BJ (cell line): ENCODE data around the gene TPD52L2. TPM values are rescaled to one million over a fixed set of nuclear protein-coding genes. Genes with fewer than 3 reads are reported as not detected.

Source experiments
- CTCF ChIA-PET: fragments of 350-600 bp; formaldehyde crosslinking; extraction: SDS; loops from one replicate; lab custom pipeline; 2021; ENCODE audit warnings: antibody characterized with exemption, inconsistent platforms; lab: Yijun Ruan, JAX
- POLR2A ChIA-PET: fragments of 300-600 bp; sonication (Branson Sonifier 250); formaldehyde crosslinking; extraction: SDS; loops from one replicate; lab custom pipeline; 2021; ENCODE audit warnings: antibody characterized with exemption; lab: Charles Lee
- DNase-seq: peaks from one replicate; pipeline ENCODE4 v3.0.0-alpha.2; 2011; ENCODE audit warnings: low read depth
- H3K27me3 ChIP-seq: 2 replicates; pipeline ENCODE4 v1.6.0; 2011; ENCODE audit warnings: low read length; ENCODE audit not compliant: control insufficient read depth, insufficient read depth
- H3K36me3 ChIP-seq: 2 replicates; pipeline ENCODE4 v1.5.1; 2011; ENCODE audit warnings: low read length; ENCODE audit not compliant: control insufficient read depth, insufficient read depth
- H3K4me3 ChIP-seq: 2 replicates; pipeline ENCODE4 v1.5.1; 2011; ENCODE audit warnings: low read depth, mild to moderate bottlenecking, control low read depth, low read length
- polyA plus RNA-seq: library from polyadenylated mRNA; depleted of rRNA; stranded (reverse); fragments of >200 nt; gene quantifications from 2 replicates; pipeline ENCODE4 v1.2.3, GENCODE V29; 2011
- TF ChIP-seq, protein P1 (sequence below): IDR thresholded peaks from 2 replicates; pipeline ENCODE4 v1.5.1; 2011; ENCODE audit warnings: low read depth, mild to moderate bottlenecking, control low read depth, inconsistent platforms, low read length, moderate library complexity; ENCODE audit not compliant: insufficient read depth

TPD52L2 gene
- polyA plus RNA-seq, 1 experiment = 288 TPM

DNA sequence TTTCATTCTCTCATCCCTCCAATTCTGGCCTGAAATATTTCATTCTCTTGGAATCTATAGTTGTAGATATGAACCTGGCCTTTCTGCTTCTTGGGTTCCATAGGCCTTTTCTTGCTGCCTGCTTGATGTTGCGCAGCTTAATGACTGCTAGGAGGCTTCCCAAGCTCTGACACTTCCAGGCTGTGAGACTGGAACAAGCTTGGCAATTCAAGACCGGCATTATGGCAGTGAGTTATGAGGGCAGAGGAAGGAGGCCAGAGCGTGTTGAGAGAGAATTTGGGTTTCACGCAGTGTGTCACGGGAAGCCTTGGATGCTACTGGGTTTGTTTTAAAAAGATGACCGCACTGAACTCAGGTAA, 28.9 kb downstream of the TPD52L2 start:
- ChIA-PET POLR2A (no interaction called here), CTCF (interaction anchor here (1.1 to 1.5 kb wide), 2 partner anchors 10 to 80 kb away, joined by 3 to 6 read pairs; no protein-coding TSS in a partner anchor)
- Histone ChIP-seq H3K4me3 (no peak overlapping the region), H3K36me3 (peaks cover 22% of the 10 kb centered on the region), H3K27me3 (no peaks in the 10 kb centered on the region)
- DNase-seq = no peak
- TF ChIP-seq, protein P1, sequence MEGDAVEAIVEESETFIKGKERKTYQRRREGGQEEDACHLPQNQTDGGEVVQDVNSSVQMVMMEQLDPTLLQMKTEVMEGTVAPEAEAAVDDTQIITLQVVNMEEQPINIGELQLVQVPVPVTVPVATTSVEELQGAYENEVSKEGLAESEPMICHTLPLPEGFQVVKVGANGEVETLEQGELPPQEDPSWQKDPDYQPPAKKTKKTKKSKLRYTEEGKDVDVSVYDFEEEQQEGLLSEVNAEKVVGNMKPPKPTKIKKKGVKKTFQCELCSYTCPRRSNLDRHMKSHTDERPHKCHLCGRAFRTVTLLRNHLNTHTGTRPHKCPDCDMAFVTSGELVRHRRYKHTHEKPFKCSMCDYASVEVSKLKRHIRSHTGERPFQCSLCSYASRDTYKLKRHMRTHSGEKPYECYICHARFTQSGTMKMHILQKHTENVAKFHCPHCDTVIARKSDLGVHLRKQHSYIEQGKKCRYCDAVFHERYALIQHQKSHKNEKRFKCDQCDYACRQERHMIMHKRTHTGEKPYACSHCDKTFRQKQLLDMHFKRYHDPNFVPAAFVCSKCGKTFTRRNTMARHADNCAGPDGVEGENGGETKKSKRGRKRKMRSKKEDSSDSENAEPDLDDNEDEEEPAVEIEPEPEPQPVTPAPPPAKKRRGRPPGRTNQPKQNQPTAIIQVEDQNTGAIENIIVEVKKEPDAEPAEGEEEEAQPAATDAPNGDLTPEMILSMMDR = no peak

DNA sequence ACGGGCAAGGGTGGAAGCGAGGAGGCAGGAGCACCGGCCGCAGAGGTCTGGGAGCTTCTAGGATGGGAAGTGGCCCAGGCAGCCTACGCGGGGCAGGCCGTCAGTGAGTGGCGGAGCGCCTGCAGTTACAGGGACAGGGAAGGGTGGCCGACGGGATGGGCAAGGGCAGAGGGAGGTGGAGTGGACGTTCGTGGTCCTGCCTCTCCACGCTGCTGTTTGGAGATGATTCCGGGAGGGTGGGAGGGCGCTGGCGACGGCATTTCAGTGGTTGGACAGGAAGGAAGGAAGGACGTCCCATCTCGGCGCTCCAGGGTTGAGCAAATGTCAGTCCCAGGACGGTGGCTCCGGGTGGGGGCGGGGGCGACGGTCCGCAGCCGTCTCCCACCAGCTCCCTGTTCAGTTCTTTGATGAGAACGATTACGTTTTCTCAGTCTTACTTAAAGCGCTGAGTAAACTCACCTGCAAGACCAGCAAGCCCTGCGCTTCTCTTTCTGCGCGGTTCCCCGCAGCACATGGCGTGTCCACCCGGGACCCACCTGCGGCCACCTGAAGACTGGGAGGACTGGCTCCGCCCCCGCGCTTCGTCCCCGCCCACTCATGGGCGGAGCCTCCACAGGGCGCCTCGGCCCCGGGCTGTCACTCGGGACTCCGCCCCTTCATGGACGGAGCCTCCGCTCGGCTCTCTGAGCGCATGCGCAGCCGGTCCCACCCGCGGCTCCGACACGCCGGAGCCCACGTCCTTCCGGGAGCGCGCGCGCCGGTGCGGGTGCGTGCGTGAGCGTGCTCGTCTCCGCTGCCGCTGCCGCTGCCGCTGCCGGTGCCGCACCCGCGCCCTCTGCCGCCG, 29.5 kb downstream of the TPD52L2 start, which contains the start of gene DNAJC5:
Gene DNAJC5, plus strand, starts transcription at position 769 of the 844 bp plus-strand sequence. CDS start 33,220 bp downstream, outside the sequence.
- ChIA-PET POLR2A (no interaction called here), CTCF (interaction anchor here (0.7 to 1.5 kb wide), 3 partner anchors 10 to 172 kb away, joined by 3 to 6 read pairs (median 3); no protein-coding TSS in a partner anchor)
- Histone ChIP-seq H3K27me3 (no peaks in the 10 kb centered on the region), H3K4me3 (peak within 1 kb of the TSS; percentile 60), H3K36me3 (peaks cover 17% of the 10 kb centered on the region)
- peak; percentile 37 for DNase-seq
- TF ChIP-seq, protein P1 = no peak

DNA sequence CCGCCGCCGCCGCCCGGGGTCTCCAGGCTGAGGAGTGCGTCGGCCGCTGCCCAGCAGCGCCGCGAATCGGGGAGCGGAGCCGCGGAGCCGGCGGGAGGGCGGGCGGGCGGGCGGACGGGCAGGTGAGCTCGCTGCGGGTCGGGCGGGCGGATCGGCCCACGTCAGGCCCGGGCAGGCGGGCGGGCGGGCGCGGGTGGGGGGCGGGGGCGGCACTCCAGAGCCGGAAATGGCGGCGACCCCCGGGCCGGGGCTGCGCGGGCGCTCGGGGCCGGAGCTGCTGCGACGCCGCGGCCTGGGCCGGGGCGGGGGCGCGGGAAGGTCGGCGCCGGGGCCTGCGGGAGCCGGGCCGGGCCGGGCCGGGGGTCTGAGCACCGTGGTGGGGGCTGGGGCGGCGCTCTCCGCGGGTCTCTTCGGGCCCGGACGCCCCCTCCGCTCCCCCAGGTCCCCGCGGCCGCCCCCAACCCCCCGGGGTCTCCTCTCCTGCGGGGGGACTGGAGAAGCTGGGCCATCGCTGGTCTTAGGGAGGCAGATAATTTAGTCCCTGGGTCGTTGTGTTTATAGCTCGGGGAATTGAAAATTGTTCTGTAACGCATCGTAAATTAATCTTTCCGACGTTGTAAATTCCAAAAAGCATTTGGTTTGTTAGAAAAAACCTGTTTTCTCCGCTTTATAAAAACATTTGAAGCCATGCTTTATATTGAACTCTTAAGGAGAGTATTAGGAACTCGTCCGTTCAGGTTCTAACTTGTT, 30.3 kb downstream of the TPD52L2 start:
- Histone ChIP-seq H3K27me3 (no peaks in the 10 kb centered on the region), H3K4me3 (peak overlapping the region; percentile 60), H3K36me3 (peaks cover 12% of the 10 kb centered on the region)
- POLR2A ChIA-PET = no interaction called here
- no peak for DNase-seq
- TF ChIP-seq, protein P1 = no peak
- CTCF ChIA-PET = interaction anchor here (1.1 to 2.1 kb wide), 5 partner anchors 11 to 79 kb away, joined by 3 to 7 read pairs (median 4); partner anchors contain the start of gene TPD52L2

DNA sequence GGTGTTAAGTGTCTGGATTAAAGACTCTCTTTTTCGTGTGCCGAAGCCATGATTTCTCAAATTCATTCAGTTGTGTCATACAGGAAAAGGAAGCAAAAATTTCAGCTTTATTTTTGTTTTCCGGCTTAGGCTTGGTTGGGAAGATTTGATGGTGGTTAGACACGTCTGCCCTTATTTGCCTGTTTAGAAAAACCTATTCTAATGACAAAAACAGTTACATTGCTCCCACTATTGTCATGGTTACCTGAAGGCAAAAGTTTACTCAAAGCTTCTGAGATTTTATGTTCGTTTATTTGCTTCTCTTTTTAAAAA, 30.8 kb downstream of the TPD52L2 start:
- TF ChIP-seq, protein P1 = no peak
- Histone ChIP-seq H3K4me3 (peak overlapping the region; percentile 60), H3K27me3 (no peaks in the 10 kb centered on the region), H3K36me3 (peaks cover 9% of the 10 kb centered on the region)
- CTCF ChIA-PET = interaction anchor here (1.3 to 2.1 kb wide), 4 partner anchors 11 to 78 kb away, joined by 3 to 7 read pairs (median 5); partner anchors contain the start of gene TPD52L2
- POLR2A ChIA-PET = no interaction called here
- DNase-seq = no peak
